HG03565 (cell line): ENCODE results near the gene UNG.
"Not testable (repeated sequence)": the region's sequence is repeated elsewhere in the genome, so short reads cannot be mapped to it uniquely, and the experiment has no call there.

Experiments
- ATAC-seq: cut with Tn5 transposase; IDR thresholded peaks from one replicate; pipeline ENCODE4 v1.9.1; 2021; ENCODE audit warnings: mild to moderate bottlenecking, moderate library complexity; ENCODE audit not compliant: unreplicated experiment

UNG gene

GRCh38 chr12:109097435-109098182 is at the start of gene UNG:
UNG (plus strand) TSS chr12:109097597; CDS start chr12:109097680, 83 bp downstream.
- peak; percentile 79 for ATAC-seq

GRCh38 chr12:109048706-109049105 is 48.7 kb upstream of the UNG start:
- ATAC-seq, result not testable (repeated sequence)

DNA sequence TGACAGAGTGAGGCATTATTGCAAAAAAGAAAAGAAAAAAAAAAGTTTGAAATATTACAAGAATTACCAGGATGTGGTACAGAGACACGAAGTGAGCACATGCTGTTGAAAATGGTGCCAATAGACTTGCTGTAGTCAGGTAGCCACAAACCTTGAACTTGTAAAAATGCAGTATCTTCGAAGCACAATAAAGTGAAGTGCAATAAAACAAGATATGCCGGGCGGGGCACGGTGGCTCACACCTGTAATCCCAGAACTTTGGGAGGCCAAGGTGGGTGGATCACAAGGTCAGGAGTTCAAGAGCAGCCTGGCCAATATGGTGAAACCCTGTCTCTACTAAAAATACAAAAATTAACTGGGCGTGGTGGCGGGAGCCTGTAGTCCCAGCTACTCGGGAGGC is 47.6 kb upstream of the UNG start:
- ATAC-seq, result not testable (repeated sequence)

- no peak for ATAC-seq
Measured at GRCh38 chr12:109052097-109052413, 45.3 kb upstream of the UNG start.

- ATAC-seq, result peak; percentile 53
Measured at GRCh38 chr12:109052414-109053323, 44.7 kb upstream of the UNG start, which contains the start of gene USP30. USP30 (plus strand) TSS chr12:109052576; CDS start chr12:109052679, 103 bp downstream.

DNA sequence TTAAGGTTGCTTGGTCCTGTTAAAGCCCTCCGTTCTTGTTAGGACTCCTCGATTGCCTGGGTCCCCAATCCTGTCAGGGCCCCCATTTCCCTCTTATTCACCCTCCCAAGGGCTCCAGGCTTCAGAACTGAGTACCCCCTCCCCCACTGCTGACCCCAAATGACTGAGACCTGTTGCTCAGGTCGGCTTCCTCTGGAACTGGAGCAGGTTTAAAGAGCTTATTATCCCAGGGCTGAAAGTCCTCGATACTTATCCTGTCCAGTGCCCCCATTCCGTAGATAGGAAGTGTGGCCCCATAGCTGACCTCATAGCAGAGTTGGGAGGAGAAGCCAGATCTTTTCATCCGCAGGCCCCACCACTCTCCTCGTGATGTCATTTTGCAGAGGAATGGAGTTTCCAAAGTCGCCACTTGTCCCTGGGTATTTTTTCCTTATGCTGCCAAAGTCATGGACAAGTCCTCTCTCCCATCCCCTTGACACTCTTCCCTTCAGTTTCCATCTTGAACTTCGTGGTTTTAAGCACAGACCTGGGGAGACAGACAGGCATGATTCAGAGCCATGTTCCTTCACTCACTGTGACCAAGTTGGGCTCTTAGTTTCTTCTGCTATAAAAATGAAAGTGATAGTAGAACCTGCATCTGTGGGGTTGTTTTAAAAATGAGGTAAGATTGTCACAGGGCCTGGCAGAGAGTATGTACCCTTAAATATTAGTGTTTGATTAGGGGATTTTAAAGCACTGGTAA is 43.8 kb upstream of the UNG start:
- peak; percentile 55 for ATAC-seq

DNA sequence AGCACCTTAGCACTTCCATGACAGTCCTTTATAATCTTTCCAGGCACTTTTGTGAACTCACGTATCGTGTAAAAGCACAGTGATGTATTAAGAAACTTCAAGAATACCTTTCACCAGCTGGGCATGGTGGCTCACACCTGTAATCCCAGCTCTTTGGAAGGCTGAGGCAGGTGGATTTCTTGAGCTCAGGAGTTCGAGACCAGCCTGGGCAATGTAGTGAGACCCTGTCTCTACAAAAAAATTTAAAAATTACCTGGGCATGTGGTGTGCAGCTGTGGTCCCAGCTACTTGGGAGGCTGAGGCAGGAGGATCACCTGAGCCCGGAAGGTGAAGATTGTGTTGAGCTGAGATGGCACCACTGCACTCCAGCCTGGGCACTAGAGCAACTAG is 43.3 kb upstream of the UNG start:
- ATAC-seq, result not testable (repeated sequence)

GRCh38 chr12:109054520-109054919 is 42.9 kb upstream of the UNG start:
- no peak for ATAC-seq

DNA sequence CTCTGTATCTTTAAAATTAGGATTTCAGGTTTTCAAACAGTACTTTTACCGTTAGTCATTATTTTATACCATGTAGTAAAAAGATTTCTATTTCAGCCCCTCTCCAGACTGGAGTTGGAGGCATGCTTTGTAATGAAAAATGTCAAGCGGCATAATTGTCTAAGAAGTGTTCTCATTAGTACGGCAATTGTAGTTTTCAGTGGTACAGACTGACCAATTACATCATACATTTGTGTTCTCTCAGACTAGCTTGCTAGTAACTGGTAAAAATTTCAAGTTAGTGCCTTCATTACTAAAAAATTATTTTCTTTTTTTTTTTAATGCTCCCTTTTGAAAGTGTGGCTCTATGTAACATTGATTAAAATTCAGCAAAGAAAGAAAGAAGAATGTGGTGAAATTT is 40.5 kb upstream of the UNG start:
- no peak for ATAC-seq

DNA sequence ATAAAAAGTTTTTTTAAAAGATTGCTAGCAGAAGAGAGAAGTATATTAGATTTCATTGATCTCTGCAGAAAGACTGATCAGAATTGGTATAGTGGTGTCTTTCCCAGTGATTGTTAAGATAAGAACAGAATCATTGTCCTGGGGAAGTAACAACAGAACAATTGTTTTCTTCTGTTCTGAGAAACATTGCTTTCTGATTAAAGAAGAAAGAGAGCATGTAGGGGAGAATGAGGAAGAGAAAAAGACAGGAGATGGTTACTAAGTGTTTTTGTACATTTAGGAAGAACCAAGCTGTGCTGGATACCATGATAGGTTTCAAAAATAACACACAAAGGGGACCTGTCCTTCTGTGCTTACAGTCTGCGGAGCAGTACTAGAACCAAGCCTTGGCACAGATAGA is 40.0 kb upstream of the UNG start:
- ATAC-seq, result no peak

GRCh38 chr12:109058773-109059172 is 38.6 kb upstream of the UNG start:
- no peak for ATAC-seq

GRCh38 chr12:109064143-109064542 is 33.3 kb upstream of the UNG start:
- ATAC-seq, result no peak

GRCh38 chr12:109065154-109065852 is 32.1 kb upstream of the UNG start:
- ATAC-seq, result no peak

- no peak for ATAC-seq
Measured at GRCh38 chr12:109065853-109066193, 31.6 kb upstream of the UNG start.

DNA sequence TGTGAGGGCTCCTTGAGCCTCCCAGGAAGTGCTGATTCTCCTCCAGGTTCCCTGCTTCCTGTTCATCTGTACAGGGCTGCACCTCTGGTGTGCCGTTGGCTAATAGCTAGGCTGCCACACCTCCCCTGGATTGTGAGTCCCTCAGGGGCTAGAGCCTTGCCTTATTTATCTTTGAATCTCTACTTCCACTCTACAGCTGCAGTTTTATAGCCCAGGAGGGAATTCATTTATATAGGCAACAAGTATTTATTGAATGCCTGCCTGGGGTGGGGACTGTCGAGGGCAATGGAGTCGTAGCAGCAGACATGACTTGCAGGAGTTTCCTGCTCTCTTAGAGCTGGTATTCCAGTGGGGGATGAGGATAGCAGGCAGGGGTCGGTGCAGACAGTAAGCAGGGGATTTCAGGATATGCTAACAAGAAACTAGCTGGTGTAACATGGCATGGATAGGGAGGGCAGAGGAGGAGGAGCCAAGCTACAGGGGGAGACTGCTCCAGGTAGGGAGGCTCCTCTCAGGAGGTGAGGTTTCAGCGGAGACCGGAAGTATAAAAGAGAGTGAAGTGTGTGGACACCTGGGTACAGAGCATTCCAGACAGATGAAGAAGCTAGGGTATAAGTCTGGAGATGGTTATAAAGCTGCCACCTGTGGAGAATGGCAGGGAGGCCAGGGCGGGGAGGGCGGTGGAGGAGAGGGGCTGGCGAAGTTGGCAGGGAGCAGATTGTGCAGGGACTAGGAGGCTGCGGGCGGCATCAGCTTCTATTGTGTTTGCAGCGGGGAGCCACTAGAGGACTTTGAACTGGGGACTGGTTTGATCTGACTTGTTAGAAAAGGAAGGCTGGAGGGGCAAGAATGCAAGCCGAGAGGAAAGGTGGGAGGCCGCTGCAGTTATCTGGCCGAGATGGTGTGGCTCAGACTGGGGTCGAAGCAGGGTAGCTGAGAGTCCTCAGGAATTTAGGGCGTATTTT is 27.8 kb upstream of the UNG start:
- no peak for ATAC-seq

GRCh38 chr12:109074866-109075265 is 22.5 kb upstream of the UNG start:
- no peak for ATAC-seq

DNA sequence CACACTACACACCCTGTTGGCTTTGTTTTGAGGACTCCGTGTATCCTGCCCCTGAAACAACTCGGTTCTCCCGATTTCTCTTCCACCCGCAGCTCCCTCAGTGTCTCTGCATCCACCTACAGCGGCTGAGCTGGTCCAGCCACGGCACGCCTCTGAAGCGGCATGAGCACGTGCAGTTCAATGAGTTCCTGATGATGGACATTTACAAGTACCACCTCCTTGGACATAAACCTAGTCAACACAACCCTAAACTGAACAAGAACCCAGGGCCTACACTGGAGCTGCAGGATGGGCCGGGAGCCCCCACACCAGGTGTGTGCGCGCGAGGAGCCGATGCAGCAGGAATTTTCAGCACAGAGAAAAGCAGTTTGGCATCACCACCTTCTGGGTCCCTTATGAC is 14.6 kb upstream of the UNG start:
- ATAC-seq, result no peak

DNA sequence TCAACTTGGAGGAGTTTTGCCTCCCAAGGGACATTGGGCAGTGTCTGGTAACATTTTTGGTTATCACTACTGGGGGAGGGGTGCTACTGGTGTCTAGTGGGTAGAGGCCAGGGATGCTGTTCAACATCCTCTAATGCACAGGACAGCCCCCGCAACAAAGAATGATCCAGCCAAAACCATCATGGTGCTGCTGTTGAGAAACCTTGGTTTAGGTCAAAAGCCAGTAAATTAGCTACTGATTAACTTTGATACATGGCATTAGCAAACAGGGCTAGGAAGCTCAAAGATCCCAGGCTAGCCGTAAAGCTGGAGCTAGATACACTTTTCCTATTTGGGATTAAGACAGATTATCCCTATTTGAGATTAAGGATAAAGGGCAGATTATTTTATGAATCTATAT is 13.0 kb upstream of the UNG start:
- no peak for ATAC-seq

- no peak for ATAC-seq
Measured at GRCh38 chr12:109085590-109085989, 11.8 kb upstream of the UNG start.

- ATAC-seq, result no peak
Measured at GRCh38 chr12:109087250-109087649, 10.1 kb upstream of the UNG start.
